Stimulated activated CD8-positive, alpha-beta memory T cell treated with anti-CD3 and anti-CD28 coated beads, Interleukin-2, amount 100 ng/mL, for 1 hour (primary cell): Measurements from ENCODE around the gene EIPR1.

Source experiments
- DNase-seq, 2 donors: peaks; one replicate each; pipeline ENCODE4 v3.0.0-alpha.2; 2020; ENCODE audit warnings: low read depth in 2 of 2

EIPR1 gene

DNA sequence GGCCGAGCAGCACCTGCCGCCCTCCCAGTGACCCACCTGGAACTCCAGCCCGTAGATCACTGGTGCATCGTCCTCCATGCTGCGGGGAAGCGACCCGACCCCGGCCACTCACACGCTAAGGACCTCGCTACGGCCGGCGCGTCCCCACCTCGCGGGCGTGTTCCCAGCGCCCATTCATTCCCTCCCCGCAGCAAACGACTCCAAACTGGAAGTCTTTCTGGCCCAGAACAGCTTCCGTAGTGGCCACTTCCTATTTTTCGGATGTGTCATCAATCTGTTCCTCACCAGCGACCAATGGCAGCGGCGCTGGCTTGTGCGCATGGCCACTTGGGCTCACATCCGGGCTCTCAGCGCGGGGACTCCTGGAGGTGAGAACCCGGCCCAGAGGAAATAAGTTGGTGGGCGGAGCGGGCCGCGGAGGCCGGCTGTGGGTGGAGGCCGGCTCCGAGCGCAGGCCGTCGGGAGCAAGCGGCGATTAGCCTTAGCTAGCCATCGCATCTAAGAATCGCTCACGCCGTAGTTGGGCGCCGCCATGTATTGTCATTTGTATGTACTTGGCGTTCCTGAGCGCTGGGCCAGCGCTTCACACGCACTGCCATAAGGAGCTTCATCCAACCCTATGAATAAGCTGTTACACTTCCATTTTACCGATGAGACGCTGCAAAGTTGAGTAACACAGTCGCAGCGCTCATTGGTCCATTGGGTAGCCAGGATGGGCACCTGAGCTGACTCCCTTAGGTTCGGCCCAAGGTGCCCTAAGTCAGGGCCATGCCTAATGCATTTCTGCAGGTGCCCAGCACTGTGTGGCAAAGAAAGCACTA lies at the start of gene EIPR1:
TSS of gene EIPR1 (minus strand) at position 207 of the 821 bp plus-strand sequence. CDS start at position 78, 129 bp downstream.
- peak; percentile 90 to 93 for DNase-seq

DNA sequence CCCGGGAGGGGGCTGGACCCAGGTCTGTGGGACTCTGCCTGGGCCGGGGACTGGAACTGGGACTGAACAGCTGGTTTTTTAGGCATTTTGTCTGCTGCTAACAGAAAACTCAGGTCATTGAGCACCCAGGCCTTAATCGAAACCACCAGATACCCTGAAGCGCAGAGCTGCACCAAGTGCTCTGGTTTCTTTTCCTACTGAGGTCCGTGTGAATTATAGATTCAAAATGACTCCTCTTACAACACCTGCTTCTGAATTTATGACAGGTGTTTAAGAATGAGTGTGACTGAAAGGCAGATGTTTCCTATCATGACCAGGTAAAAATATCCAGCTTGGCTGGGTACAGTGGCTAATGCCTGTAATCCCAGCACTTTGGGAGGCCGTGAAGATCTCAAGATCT lies 49.7 kb upstream of the EIPR1 start:
- no peak for DNase-seq

DNA sequence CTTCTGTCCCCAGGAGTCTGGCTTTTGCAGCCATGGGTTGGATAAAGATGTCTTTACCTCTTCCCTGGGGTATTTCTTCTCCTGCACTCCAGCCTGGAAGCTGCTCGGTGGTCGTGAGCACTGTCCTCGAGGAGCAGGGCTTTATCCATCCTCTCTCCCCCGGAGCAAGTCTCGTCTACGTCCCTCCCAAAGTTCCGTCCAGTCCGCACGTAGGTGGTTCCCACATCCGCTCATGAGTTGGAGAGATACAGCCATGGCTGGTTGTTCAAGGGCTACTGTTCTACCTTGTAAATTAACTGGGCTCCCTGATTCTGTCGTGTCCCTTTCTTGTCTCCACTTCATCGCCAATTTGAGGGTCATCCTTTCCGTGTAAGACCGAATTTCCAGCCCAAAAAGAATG lies 49.0 kb upstream of the EIPR1 start:
- no peak for DNase-seq

DNA sequence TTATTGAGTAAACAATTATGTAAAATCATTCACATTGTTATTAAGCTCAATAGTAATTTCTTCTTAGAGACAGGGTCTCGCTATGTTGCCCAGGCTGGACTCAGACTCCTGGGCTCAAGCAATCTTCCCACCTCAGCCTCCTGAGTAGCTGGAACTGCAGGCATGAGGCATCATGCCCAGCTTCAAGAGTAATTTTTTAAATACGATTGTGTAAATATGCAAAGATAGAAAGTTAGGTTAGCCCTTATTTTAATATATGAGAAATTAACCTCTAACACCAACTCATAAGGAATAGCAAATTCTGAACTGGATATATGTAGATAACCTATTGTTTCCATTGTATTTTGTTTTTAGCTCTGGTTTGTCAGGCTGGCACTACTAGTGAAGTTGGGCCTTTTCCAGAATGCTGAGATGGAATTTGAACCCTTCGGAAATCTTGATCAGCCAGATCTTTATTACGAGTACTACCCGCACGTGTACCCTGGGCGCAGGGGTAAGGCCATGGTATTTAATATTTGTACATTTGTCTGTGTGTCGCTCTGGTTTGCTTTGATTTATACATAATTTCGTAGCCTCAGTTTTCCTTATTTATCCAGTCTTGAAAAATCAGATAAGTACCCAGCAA lies 46.7 kb upstream of the EIPR1 start:
- DNase-seq, result no peak

DNA sequence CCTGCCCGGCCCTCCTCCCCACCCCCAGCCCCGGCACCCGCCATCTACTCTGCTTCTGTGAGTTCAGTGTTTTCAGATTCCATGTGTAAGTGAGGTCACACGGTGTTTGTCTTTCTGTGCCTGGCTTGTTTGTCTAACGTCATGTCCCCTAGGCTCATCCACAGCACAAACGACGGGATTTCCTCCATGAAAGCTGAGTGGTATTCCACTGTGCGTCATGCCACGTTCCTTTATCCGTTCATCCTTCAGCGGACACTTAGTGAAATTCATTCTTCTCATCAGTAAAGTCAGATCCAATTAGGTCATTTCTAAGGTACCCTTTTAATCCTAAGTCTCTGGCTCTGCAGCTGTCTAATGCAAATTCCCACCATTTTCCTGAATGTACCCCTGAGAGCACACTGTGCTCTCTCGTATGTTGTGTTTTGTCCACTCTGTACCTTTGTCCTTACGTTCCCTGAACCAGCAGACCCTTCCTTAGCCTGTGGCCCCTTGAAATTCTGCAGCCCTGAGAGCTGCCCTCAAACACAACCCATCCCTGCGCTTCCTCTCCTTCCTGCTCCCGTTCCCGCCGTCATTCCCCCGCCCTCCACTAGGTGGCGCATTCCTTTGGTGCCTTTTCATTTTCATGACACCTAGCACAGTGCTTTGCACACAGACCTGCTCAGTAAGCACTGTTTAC lies 46.0 kb upstream of the EIPR1 start:
- peak; percentile 41 to 50 for DNase-seq

DNA sequence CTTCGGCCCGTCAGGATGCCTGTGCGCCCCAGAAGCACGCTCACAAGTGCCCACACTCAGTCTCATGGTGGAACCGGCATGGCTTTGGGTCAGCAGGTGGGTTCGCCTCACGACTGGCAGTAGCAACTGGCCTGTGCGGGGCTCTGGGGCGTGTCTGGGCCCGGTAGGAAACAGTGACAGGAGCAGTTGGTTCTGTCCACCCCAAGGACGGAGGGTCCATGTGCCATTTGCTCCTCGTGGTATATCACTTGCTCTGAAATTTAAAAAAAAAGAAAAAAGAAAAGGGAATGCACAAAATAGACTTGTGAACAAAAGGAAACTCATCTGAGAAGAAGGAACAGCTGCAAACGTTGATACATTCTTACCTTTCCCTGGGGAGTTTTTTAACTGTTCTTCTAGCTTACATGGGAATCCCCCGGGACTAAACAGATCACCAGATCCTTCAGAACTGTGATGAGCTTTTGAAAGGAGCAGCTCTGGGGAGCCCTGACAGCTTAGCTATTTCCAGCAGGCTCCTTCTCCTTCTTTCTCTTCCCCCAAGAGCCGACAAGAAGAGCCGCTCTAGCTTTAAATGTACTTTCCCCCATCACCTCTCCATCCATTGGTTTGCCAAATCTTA lies 44.7 kb upstream of the EIPR1 start:
- no peak for DNase-seq

DNA sequence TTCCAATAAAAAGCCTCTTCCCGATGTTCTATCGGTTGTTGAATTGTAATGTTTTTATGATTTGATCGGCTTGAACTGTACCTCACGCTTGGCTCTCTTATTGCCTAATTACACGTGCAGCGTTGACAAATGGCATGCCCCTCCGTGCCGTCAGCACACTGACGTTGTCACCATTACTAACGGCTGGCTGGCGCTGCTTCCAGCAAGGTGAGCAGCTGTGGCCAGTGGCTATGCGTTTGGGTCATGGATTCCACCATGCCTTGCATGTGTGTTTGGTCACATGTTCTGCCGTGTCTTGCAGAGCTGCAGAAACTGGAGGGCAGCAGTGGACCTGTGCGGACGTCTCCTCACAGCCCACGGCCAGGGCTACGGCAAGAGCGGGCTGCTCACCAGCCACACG lies 44.0 kb upstream of the EIPR1 start:
- no peak for DNase-seq

DNA sequence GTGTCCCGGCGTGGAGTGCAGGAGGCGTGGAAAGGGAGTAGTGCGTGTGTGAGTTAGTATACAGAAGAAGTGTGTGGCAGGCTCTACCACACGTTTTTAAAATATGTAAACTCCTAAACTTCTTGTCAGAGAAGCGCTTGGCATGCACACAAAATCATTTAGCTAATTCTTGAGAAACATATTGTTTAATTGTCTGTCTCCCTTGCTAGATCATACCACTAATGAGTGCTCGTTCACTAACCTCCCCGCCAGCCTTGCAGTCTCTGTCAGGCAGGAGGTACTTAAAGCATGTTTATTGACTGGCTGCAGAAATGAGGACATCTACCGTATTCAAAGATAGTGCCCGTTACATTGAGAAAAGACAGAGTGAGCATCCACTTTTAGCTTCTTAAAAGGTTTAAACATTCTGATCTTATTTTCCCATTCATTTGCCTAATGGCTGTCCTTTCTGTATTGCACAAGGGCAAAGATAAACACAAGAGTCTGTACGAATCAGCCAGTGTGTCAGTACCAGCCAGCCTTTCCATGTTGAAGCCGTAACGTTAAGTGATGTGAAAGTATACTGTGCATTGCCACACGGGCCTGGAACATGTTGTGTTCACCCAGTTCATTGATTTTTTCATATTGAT lies 43.3 kb upstream of the EIPR1 start:
- DNase-seq, result no peak

DNA sequence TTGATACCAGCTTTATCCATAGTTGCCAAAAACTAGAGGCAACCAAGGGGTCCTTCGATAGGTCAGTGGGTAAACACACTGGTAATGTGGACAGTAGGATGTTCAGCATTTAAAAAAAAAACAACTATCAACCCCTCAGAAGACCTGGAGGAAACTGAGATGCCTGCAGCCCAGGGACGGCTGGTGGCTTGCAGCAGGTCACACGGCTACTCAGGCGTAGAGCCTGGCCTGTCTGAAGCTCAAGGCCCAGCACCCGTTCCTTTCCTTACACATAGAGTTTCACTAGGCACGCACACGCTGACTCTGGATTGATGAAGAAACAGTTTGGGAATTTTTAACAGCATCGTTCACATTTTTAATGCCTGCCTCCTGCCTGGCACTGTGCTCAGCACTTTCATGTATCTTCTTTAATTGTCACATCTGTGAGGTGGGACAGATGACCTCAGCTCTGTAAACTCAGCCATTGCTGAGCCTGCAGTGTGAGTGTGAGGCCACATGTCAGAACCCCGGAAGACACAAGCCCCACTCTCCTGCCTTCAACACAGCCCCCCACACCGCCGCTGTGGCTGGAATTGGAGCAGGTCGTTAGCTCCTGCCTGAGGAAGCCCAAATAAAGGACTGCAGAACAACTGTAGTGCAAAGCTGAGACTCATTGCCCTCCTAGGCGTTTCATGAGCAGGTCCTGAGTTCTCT lies 42.6 kb upstream of the EIPR1 start:
- no peak for DNase-seq

DNA sequence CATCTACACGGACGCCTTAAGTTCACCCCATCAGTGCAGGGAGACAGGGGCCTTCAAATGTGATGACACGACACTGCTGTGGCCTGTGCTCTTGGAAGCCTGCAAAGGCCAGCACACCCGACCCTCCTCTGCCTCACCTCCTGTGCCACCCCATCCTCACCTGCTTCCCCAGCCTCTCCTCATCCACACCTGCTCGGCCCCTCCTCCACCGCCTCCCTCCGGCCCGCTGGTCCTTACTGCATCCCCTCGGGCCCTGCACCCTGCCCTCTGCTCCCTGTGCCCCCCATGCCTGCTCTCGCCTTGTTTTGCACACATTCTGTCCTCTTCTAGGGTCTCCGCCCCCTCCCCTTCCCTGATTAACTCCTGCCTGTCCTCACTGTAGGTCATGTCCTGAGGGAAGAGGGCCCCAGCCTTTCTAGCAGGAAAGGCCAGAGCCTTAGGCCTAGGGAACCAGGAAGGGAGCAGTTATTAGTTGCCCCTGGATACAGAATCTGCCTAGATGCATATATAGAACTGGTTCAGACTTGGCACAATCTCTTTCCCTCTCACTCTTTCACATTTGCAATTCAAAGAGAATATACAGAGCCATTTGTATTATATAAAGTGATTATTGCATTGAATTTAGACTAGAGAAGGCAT lies 41.3 kb upstream of the EIPR1 start:
- DNase-seq, result no peak

DNA sequence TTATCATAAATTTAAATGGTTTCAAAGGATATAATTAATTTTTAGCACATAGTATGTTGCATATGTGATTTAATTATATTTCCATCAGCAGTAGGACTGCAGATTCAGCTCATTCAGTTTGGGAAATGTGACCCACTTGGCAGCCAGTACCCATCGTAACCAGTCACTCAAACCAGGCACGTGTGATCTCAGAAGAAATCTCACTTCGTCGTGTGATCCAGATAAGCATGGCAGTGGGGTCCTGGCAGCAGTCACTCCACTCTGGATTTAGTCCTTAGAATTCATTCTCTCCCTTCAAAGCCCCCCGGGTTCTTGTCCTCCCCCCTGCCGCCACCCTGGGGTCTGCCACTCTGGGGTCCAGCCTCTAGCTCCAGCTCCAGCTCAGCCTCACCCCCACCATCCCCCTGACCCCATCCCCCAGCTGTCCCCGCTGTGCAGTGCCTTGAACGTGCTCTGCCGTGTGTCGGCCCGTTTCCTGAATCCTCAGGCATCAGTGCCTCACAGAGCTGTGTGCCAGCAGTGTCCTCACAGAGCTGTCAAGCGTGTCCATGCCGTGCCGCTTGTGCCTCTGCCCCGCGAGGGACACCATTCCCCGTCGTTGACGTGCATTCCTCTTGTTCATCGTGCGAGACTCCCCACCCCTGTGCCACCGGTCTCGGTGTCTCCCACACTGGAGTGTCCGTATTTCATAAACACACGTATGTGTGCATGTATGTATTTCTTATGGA lies 36.7 kb upstream of the EIPR1 start:
- no peak for DNase-seq

DNA sequence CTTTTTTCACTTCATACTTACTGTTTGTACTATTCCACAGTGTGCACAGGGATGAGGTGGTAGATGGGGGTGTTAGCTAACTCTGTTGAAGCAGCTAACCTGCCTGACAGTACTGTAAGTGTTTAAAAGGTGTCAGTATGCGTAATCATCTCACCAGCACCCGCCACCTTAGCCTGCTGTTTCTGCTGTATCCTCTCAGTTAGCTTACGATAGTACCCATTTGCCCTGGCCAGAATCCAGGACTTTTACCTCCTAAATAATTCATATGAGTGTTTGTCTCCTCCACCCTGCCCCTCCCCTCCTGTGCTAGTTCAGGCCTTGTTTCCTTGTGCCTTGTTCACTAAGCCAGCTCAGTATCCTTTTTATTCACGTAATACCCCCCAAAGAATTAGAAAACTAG lies 36.1 kb upstream of the EIPR1 start:
- no peak for DNase-seq

DNA sequence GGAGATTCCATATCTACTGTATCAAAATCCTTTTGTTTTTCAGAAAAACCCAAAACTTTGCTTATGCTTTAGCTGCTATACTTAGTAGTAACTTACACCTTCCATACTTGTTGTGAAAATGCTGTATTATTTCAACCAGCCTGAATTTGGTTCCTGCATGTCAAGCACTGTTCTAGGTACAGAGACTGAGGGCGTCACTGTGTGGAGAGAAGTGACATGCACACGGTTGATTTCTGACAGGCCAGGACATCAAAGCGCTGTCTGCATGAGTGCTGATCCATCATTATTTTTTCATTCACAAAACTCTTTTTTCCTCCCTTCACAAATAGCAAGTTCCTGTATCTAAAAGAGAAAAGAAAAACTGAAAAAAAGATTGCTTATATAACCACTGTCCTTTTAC lies 33.5 kb upstream of the EIPR1 start:
- DNase-seq, result no peak

DNA sequence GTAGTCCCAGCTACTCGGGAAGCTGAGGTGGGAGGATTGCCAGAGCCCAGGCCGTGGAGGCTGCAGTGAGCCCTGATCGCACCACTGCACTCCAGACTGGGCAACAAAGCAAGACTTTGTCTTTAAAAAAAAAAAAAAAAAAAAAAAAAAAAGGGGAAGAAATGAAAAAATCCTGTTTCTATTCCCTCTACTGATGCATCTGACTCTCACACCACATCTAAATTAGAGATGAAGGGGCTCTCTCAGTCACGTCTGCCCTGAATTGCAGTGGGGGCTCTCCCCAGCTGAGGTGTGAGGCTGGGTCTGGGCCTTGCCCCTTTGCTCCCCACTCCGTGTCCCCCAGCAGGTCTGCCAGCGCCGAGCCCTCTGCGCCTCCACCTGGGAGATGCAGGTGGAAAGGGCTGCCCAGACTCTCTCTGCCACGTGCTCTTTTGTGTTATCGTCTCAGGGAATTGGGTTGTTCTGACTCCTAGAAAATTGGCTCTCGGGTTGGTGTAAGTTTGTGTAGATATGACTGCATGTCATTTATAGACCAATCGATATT lies 32.1 kb upstream of the EIPR1 start:
- no peak for DNase-seq

DNA sequence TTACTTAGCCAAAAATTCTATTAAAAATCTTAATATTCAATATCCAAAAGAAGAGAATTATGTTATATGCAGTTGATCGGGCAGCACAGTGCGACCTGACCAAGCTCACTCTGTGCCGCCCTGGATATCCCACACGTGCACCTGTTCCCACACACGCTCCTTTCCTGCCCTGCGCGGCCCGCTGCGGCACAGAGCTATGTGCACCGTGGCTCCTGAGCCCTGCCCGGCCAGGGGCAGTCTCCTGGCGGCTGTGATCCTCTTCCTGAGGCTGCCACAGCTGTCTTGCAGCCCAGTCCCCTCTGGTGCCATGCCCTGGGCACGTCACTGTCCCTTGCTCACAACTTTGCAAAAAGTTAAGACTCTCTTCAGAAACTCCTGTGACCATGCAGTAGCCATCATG lies 31.2 kb upstream of the EIPR1 start:
- no peak for DNase-seq

DNA sequence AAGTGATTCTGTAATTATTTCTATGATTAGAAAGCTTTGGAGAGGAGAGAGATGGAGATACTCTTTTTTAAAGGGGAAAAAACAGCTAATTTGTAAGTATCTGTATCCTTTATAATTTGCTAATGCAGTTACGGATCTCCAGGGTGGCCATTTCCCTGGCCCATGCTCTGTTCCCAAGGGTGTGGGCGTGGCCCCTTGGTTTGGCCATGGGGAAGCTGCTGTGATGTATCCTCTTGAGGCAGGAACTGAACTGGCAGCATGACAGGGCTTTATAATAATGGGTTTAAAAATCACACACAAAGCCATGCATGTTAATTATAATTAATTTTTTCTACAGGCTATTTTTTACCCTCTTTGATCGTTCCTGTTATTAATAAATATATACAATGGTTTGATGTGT lies 28.9 kb upstream of the EIPR1 start:
- no peak for DNase-seq

DNA sequence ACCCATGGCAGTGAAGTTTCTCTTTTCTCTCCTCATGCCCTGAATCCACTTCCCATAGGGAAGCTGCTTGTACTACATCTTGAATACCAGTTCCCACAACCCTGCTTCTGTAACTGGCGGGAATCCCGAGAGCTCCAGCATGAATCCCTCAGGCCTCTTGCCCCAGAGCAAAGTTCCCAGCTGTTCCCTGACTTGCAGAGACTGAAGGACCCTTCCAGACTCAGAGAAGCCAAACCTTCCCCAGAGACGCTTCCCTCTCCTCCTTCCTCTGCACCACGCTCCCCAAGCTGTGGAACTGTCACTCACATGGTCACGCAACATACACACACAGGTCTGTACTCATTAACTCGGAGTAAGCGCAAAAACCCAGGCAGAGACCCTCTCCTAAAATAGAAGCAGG lies 28.3 kb upstream of the EIPR1 start:
- no peak for DNase-seq

DNA sequence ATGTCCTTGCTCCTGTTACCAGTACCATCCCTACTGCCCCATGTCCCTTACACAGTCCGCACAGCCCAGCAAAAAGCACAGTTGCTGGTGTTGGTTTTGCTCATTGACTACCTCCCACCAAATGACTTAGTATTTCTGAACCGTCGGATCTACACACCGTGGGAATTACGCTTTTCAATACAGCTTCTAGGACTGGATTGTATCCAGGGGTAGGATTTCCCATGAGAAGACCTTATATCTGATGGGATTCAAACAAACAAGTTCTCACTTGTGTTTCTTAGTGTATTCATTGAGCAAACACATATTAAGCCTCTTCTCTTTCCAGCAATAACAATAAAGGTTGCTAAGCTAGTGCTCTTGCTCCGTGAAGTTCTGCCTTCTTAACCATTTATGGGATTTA lies 27.7 kb upstream of the EIPR1 start:
- DNase-seq, result no peak

DNA sequence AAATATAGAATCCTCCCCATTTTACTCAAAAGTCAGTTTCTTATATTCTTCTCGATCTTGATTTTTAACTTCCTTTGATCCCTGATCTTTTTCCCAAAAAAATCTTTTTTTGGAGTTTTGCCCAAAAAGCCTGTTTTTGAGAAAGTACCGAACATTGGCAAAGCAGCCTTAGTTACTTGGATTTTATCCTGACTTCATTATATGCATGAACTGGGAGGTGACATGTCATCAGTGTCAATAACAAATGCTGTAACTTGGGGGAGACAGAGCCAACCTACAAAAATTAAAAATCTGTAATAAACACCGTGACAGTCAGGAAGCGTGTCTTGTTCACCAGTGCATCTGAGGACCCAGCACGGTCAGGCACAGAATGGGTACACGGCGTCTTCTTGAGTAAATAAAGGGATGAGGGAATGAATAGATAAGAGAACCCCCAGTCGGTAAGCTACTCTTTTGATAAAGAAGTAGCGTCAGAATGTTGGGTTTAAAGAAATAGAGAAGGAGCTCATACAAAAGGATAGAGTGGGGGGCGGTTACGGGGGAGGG lies 26.8 kb upstream of the EIPR1 start:
- no peak for DNase-seq
